ENCODE data around the gene COL4A1. TPM values are rescaled to one million over a fixed set of nuclear protein-coding genes. Genes with fewer than 3 reads are reported as not detected.
A peak's percentile ranks its signal among the peaks of the same experiment; 100 is the strongest.

The COL4A1 gene
- total RNA-seq, 1 donor from 2014 or later, result 2,489 TPM

DNA sequence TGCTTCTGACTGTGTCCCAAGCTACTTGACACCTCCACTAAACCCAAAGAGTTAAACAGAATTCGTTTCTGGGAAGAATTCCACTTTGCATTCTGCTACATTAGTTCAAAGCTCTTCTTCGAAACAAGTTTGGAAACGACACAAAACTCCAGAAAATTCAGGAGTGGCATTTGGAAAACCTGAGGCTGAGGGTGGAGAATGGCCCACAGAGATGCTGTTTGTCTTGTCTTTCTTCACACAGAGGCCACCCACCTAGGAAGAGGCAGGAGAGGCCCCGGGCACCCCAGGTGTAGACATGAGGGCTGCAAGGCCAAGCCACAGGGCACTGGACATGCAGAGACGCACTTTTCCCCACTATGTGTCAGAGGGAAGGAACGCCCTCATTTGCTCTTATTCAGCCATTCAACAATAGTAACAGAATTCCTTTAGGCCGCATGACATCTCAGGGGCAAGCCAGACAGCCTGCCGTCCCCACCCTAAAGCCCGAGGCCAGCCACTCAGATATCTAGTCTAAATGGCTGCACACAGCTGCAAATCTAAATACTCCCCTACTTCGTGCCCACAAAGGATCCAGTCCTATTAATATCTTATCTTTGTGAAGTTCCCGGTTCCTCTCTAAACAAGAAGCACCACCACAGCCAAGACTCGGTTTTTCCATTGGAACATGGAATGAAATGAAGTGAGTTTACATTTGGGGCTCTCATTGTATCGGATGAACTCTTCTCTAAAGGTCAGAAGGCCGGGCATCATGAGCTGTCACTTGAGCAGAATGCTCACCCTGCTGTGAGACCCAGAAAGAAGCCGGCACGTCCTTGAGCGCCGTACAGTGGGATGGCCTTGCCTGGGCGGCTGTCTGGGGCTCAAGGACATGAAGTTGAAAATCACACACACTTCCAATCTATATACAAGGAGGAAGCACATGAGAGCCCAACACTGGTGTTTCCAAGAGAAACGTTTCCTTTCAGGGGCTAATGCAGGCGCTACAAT, 19.8 kb downstream of the COL4A1 start:
- Histone ChIP-seq H3K36me3 (ENCODE audit: insufficient read depth, low read length) (peaks cover 22% of the 10 kb centered on the region), H4K20me1 (ENCODE audit: insufficient read depth, low read length) (peaks cover 100% of the 10 kb centered on the region), H3K9ac (ENCODE audit: low read length) (no peak overlapping the region), H2AFZ (ENCODE audit: low read depth, low read length) (no peak overlapping the region), H3K4me3 (ENCODE audit: insufficient read depth, low read depth, low read length) (no peak overlapping the region), H3K4me2 (ENCODE audit: low read length) (peak overlapping the region; percentile 34), H3K4me1 (ENCODE audit: insufficient read depth, low read length) (peaks cover 42% of the 10 kb centered on the region), H3K79me2 (ENCODE audit: insufficient read depth, low read length) (peaks cover 94% of the 10 kb centered on the region), H3K27ac (ENCODE audit: low read depth, low read length) (peak overlapping the region; percentile 3), H3K27me3 (ENCODE audit: insufficient read depth, low read length) (no peaks in the 10 kb centered on the region), H3K9me3 (ENCODE audit: insufficient read depth, low read depth, low read length) (no peaks in the 10 kb centered on the region)
- Mint-ChIP-seq H3K9me3 (ENCODE audit: unreplicated experiment) (no peaks in the 10 kb centered on the region), H3K4me1 (ENCODE audit: low read depth, unreplicated experiment) (peaks cover 28% of the 10 kb centered on the region), H3K27me3 (ENCODE audit: low read depth, unreplicated experiment) (no peaks in the 10 kb centered on the region), H3K4me3 (ENCODE audit: unreplicated experiment) (no peak overlapping the region), H3K36me3 (ENCODE audit: low read depth, unreplicated experiment) (peaks cover 53% of the 10 kb centered on the region), H3K27ac (ENCODE audit: unreplicated experiment) (peak overlapping the region; percentile 62)
- TF ChIP-seq, protein P1, sequence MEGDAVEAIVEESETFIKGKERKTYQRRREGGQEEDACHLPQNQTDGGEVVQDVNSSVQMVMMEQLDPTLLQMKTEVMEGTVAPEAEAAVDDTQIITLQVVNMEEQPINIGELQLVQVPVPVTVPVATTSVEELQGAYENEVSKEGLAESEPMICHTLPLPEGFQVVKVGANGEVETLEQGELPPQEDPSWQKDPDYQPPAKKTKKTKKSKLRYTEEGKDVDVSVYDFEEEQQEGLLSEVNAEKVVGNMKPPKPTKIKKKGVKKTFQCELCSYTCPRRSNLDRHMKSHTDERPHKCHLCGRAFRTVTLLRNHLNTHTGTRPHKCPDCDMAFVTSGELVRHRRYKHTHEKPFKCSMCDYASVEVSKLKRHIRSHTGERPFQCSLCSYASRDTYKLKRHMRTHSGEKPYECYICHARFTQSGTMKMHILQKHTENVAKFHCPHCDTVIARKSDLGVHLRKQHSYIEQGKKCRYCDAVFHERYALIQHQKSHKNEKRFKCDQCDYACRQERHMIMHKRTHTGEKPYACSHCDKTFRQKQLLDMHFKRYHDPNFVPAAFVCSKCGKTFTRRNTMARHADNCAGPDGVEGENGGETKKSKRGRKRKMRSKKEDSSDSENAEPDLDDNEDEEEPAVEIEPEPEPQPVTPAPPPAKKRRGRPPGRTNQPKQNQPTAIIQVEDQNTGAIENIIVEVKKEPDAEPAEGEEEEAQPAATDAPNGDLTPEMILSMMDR (IDR thresholded peaks at IDR 0.05; ENCODE audit: insufficient read depth, low read depth, low read length), result no peak
- no peak for TF ChIP-seq EZH2 (IDR thresholded peaks at IDR 0.05; ENCODE audit: insufficient read depth, low read length)
- DNase-seq (ENCODE audit: low read depth) (peak; percentile 68), FAIRE-seq (no peak)

GRCh38 chr13:110285991-110286832, 20.7 kb downstream of the COL4A1 start:
- peaks cover 94% of the 10 kb centered on the region for H3K79me2 ChIP-seq (ENCODE audit: insufficient read depth, low read length)

More at GRCh38 chr13:110285991-110286832, 20.7 kb downstream of the COL4A1 start:
- no peak for FAIRE-seq
- Histone ChIP-seq H4K20me1 (ENCODE audit: insufficient read depth, low read length) (peaks cover 100% of the 10 kb centered on the region), H3K9ac (ENCODE audit: low read length) (no peak overlapping the region), H3K9me3 (ENCODE audit: insufficient read depth, low read depth, low read length) (no peaks in the 10 kb centered on the region), H3K27me3 (ENCODE audit: insufficient read depth, low read length) (no peaks in the 10 kb centered on the region), H3K27ac (ENCODE audit: low read depth, low read length) (peak overlapping the region; percentile 3), H3K36me3 (ENCODE audit: insufficient read depth, low read length) (peaks cover 22% of the 10 kb centered on the region), H3K4me1 (ENCODE audit: insufficient read depth, low read length) (peaks cover 42% of the 10 kb centered on the region), H3K4me2 (ENCODE audit: low read length) (no peak overlapping the region), H3K4me3 (ENCODE audit: insufficient read depth, low read depth, low read length) (no peak overlapping the region), H2AFZ (ENCODE audit: low read depth, low read length) (no peak overlapping the region)
- no peaks in the 10 kb centered on the region for H3K9me3 Mint-ChIP-seq (ENCODE audit: unreplicated experiment)
- no peaks in the 10 kb centered on the region for H3K27me3 Mint-ChIP-seq (ENCODE audit: low read depth, unreplicated experiment)
- H3K4me1 Mint-ChIP-seq (ENCODE audit: low read depth, unreplicated experiment), result peaks cover 30% of the 10 kb centered on the region
- H3K4me3 Mint-ChIP-seq (ENCODE audit: unreplicated experiment), result no peak overlapping the region
- DNase-seq (ENCODE audit: low read depth), result no peak
- TF ChIP-seq, protein P1 (IDR thresholded peaks at IDR 0.05; ENCODE audit: insufficient read depth, low read depth, low read length), result no peak
- no peak for TF ChIP-seq EZH2 (IDR thresholded peaks at IDR 0.05; ENCODE audit: insufficient read depth, low read length)
- H3K27ac Mint-ChIP-seq (ENCODE audit: unreplicated experiment), result peak overlapping the region; percentile 62
- peaks cover 53% of the 10 kb centered on the region for H3K36me3 Mint-ChIP-seq (ENCODE audit: low read depth, unreplicated experiment)
